NOMO-1 treated with DMSO at 0.1 percent for 48 hours (cell line): ENCODE data around the gene ADGRV1.
"Not testable (repeated sequence)": the region's sequence is repeated elsewhere in the genome, so short reads cannot be mapped to it uniquely, and the experiment has no call there.

Experiments used
- DNase-seq: peaks from one replicate; lab custom pipeline; 2025; ENCODE audit not compliant: unreplicated experiment; lab: John Stamatoyannopoulos, UW

ADGRV1 gene

DNA sequence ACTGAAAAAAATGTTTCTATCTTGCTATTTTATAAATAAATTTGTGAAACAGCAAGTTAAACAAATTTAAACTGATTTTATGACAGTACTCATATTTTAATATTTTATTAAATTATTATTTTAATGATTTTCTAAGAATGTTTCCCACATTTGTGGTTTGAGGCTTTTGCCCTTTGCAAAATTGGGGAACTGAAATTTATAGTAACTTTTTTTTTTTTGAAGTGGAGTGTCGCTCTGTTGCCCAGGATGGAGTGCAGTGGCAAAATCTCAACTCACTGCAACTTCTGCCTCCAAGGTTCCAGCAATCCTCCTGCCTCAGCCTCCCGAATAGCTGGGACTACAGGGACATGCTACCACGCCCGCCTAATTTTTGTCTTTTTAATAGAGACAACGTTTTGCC lies 7.2 kb upstream of the ADGRV1 start:
- DNase-seq = peak; percentile 43

DNA sequence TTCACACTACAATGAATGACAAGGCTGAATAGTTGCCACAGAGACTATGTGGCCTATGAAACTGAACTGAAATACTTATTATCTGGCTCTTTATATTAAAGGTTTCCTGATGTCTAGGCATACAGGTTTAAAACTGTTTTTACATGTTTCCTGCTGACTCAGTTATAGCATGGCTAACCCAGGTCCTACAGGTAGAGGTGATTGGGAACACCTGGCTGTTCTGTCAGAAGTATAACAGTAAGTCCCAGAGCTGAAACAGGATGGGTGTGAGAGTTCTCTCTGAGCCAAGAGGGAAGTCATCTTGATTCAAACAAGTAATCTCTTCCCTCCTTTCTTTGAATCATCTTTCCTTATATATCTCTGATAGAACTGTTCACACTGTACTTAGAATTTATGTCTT lies 4.9 kb upstream of the ADGRV1 start:
- DNase-seq = no peak

DNA sequence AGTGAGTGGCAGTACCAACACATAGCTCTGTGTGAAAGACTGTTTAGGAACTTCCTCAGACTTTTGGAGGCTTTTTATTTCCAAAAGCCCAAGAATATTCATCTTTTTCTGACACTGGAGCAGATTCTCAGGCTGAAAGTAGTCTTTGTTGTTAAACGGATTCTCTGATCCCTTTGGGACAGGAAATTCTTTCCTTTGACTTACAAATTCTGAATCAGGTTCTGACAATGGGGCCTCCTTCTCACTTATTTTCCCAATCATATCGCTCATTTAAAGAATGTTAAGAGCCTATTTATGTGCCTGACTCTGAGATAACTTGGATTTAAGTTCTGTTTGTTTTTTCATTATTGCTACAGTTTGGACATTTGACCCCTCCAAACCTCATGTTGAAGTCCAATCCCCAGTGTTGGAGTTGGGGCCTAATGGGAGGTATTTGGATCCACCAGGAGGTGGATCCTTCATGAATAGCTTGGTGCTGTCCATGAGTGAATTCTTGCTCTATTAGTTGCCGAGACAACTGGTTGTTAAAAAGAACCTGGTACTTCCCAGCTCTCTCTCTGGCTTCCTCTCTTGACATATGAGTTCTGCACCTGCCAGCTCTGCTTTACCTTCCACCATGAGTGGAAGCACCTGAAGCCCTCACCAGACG lies 4.1 kb upstream of the ADGRV1 start:
- DNase-seq = no peak

DNA sequence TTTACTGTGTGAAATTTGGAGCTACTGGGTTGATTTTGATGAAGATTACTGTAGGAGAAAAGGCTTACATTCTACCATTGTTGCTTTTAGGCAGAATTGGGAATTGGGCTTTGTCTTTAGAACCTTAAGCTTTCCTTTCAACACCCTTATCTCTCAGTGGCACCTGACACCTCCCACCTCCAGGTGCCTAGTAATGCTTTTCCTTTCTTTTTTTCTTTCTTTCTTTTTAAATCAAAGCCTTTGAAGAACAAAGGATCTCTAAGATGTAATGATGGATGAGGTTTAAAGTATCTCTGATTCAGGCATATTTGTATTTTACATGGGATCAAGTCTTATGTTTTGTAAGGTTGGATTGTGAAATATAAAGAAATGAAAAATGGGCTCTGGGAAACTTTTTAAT lies 2.9 kb upstream of the ADGRV1 start:
- DNase-seq = no peak

DNA sequence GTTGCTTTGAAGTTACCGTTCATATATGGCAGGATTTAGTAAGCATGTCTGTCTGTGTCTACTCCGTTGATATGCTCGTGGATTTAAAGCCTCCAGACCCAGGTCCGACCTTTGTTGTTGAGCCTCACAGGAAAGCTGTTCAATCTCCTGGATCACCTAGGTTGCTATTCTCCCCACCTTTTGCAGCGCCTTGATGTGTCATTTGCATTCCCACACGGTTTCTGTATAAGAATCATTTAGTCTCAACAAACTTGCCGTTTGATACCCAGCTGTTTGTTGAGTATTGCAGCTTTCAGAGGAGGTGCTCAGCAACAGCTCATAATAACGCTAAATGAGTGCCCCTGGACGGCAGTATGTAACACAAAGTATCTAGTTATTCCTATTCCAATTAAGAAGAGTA lies 1.2 kb upstream of the ADGRV1 start:
- DNase-seq = no peak

DNA sequence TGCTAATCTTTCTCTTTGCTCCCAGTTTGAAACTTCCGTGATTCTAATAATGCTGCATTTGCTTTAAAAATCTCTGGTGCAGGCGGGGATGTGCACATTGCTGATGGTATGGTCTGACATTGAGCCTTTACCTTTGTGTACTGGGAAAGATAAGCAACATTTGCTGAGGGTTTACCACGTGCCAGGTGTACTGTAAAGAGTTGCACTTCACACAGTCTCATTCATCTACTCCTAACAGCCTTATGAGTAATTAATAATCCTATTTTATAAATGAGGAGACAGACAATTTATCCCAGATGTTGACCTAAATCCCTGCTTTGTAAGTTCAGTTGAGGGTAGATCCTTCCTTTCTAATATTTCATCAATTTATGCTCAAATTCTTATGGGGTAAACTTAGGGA lies 726 bp upstream of the ADGRV1 start:
- DNase-seq = no peak

DNA sequence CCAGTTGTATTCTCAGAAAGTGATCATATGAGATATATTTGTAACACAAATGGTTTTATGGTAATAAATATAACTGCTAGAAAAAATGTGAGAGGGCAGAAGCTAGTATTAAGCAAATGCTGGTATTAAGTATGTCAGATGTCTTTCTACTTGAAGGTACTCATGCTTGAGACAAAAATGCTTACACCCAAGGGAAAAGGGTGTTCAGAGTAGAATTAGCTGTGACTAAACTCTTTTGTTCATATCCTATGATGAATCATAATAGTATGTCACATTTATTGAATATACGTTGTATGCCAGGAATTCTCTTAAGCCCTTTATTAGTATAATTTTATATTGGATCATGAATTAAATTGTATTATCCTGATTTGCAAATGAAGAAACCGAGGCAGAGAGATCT lies 2.2 kb downstream of the ADGRV1 start:
- no peak for DNase-seq

DNA sequence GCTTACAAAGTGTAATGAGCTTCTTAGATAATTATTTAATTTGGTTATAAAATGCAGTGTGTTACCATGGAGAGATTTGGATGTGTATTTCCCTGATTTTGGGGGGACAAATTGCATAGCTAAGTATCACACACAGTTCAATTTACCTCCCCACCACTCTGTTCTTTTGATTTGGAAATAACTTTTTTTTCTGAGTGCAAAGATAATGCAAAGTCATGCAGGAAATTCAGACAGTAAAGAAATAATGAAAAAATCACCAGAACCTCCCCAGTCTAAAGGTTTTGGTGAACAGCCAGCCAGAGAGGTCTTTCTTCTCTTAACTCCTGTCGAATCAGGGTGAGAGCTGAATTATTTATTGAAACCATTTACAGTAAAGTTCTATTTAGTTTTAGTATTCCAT lies 3.2 kb downstream of the ADGRV1 start:
- no peak for DNase-seq

DNA sequence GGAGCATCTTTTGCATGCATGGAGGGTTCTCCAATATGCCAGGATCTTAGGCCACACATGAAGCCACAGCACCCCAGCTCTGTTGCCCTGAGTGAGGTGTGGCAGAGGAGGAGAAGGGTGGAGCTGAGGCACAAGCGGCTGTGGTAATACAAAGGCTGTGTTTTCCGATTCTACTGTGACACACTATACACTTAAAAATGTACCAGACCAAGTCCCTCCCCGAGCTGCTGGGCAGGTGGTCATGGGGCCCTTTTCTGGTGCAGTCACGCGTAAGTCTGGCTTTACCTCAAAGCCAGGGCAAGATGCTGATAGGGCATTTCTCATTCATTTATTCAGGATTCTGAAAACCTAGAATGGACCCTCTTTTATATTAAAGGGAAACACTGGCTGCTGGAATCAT lies 3.7 kb downstream of the ADGRV1 start:
- DNase-seq = no peak

DNA sequence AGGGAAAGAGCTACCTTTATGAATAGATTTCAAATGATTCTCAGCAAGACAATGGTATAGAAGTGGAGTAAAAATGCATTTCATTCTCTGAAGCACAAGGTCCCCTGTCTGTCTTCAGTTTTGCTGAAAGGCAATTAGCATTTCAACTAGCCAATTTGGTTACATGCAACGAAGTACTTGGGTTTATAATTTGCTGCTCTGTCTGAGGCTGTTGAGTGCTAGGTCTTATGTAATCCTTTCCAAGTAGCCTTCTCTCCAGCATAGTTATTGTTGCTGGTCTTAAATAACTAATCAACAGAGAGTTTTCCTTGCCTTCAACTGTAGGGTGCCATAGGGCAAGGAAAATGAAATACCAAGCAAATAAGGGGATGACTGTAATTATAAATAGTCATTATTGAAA lies 4.5 kb downstream of the ADGRV1 start:
- DNase-seq = no peak

DNA sequence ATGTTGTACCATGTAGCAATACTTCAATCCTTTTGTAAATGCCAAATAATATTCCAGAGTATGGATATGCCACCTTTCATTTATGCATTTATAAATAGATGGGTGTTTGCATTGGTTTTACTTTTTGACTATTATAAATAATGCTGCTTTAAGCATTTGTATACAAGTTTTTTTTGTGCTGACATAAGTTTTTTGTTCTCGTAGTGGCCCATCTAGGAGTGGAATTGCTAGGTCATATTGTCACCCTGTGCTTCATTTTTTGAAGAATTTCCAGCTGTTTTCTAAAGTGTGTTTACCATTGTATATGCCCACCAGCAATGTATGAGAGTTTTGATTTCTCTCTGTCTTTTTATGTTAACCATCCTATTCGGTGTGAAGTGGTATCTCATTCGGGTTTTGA lies 6.9 kb downstream of the ADGRV1 start:
- DNase-seq = no peak

DNA sequence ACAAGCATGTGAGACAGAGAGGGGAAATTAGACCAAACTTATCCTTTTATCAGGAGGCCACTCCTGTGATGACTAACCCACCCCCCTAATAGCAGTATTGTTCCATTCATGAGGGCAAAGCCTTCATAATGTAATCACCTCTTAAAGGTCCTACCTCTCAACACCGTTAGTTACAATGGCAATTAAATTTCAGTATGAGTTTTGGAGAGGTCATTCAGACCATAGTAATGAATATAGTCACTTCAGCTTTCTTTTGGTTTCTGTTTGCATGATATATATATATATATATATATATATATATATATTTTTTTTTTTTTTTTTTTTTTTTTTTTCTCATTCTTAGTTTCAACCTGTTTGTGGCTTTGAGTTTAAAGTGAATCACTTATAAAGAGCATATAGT lies 10.5 kb downstream of the ADGRV1 start:
- no peak for DNase-seq

DNA sequence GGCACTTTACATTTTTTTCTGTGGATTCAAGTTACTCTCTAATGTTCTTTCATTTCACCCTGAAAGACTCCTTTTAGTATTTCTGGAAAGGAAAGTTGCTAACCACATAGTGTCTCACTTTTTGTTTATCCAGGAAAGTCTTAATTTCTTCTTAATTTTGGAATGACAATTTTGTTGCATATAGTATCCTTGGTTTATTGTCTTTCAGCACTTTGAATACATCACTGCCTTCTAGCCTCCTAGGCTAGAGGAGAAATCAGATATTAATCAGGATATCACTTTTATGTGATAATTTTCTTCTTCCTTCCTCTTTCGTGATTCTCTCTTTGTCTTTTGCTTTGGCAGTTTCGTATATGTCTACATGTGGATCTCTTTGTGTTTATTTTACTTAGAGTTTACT lies 11.4 kb downstream of the ADGRV1 start:
- no peak for DNase-seq

DNA sequence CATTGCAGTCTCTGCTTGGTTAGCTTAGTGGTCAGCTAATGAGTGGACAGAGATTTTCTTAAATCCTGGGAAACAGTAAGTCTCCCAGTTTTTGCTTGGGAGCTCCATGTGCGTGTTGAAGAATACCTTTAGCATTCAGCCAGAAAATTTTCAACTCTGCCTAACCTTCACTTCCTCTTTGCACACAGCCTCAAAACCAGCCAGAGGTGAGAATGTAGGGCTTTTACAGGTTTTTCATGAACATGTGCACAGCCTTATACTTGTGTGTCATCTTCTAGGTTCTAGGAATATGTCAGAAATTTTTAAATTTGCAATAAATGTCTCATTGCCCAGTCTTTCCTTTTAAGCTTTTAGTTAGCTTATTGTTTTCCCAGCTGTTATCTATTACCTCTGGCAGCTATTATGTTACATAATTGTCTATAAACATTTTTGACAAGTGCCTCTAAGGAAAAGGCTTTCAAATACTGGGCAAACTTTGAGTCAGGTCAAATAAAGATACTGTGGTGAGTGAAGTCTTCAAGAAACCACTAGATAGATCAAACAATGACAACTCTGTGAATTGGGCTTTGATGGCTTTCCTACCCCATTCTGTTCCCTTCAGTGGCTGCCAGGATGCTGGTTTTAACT lies 12.7 kb downstream of the ADGRV1 start:
- DNase-seq = no peak

DNA sequence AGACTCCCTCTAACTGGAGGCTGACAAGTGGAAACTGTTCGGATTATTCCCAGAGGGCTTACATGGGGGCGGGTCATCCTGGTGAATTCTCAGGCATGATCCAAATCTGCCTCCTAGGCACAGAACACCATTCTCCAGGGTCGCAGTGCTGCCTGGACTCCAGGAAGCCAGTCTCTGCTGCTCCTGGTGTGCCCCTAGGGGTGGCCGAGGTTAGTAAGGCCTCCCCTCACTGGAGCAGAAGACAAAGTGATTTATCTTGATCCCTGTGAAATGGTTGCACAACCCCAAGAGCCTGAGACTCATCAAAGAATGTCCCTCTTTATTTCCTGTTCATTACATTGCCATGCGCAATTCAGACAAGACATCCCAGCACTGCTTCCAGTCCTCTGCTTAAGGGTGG lies 17.1 kb downstream of the ADGRV1 start:
- DNase-seq = no peak

DNA sequence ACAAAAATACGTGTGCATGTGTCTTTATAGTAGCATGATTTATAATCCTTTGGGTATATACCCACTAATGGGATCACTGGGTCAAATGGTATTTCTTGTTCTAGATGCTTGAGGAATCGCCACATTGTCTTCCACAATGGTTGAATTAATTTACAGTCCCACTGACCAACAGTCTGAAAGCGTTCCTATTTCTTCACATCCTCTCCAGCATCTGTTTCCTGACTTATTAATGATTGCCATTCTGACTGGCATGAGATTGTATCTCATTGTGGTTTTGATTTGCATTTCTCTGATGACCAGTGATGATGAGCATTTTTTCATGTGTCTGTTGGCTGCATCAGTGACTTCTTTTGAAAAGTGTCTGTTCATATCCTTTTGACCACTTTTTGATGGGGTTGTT lies 18.0 kb downstream of the ADGRV1 start:
- not testable (repeated sequence) for DNase-seq

DNA sequence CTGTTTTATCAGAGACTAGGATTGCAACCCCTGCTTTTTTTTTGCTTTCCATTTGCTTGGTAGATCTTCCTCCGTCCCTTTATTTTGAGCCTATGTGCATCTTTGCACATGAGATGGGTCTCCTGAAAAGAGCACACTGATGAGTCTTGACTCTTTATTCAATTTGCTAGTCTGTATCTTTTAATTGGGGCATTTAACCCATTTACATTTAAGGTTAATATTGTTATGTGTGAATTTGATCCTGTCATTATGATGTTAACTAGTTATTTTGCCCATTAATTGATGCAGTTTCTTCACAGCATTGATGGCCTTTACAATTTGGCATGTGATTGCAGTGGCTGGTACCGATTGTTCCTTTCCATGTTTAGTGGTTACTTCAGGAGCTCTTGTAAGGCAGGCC lies 21.3 kb downstream of the ADGRV1 start:
- DNase-seq = not testable (repeated sequence)

DNA sequence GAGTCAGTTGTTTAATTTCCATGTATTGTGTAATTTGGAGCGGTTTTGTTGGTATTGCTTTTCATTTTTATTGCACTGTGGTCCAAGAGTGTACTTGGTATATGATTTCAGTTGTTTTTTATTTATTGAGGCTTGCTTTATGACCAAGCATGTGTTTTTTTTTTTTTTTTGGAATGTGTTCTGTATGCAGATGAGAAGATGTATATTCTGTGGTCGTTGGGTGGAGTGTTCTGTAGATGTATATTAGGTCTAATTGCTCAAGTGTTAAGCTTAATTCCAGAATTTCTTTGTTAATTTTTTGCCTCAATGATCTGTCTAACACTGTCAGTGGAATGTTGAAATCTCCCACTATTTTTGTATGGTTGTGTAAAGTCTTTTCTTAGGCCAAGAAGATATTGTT lies 23.4 kb downstream of the ADGRV1 start:
- no peak for DNase-seq

DNA sequence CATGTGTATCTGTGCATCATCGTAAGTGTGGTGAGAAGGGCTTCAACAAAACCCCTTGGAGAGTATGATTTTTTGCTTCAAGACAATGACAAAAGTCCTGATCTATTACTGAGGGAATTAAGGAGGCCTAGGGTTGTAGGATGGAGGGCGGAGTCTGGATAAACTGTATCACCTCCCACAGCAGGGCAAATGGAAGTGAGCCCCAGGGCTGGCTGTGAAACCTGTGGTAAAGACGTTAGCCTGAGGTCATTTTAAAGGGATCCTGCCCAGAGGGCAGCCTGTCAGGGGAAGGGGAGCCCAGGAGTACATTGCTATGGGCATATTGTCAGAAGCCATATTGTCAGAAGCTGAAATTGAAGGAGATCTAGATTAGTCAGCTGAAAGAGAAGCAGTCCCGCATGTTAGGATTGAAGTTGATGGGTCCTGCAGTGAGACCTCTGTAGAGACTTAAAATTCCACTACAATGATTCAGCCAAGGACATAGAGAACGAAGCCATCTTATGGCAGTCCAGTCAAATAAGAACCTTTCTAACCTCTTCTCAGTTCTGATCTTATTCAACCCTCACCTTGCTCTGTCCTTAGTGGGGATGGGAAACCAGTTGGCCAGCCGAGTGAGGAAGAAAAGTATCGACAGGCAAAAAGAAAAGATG lies 26.9 kb downstream of the ADGRV1 start:
- no peak for DNase-seq

DNA sequence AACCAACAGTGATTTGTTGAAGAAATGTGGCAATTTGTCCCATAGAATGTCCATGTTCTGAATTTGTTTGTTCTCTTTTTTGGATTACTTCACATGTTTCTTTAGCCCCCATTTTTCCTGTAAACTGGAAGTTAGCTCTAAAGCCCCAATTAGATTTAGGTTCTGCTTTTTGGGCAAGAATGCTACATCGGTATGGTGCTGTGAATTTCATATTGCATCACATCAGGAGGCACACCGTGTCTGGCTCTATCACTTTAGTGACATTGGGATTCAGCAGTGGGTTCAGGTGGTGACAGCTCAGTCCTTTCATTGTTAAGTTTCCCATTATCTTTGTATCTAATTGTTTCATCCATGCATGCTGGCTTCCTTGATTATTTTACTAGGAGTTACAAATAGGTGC lies 27.9 kb downstream of the ADGRV1 start:
- DNase-seq = no peak

DNA sequence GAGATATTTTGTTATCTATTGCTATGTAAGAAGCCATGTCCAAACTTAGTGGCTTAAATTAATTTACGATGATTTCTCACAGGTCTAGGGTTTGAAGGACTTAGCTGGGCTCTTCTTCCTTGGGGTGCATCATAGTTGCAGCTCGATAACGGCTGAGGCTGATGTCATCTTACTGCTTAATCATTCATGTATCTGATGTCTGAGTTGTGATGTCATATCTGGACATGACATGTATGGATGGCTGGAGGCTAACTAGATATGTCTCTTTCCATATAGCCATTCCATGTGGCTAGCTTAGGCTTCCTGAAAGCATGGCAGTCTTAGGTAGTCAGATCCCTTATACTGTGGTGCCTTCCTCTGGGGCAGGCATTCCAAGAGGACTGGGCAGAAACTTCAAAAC lies 31.6 kb downstream of the ADGRV1 start:
- no peak for DNase-seq

DNA sequence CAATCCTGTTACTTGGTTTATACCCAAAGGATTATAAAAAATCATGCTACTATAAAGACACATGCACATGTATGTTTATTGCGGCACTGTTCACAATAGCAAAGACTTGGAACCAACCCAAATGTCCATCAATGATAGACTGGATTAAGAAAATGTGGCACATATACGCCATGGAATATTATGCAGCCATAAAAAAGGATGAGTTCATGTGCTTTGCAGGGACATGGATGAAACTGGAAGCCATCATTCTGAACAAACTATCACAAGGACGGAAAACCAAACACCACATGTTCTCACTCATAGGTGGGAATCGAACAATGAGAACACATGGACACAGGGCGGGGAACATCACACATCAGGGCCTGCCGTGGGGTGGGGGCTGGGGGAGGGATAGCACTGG lies 34.5 kb downstream of the ADGRV1 start:
- not testable (repeated sequence) for DNase-seq

DNA sequence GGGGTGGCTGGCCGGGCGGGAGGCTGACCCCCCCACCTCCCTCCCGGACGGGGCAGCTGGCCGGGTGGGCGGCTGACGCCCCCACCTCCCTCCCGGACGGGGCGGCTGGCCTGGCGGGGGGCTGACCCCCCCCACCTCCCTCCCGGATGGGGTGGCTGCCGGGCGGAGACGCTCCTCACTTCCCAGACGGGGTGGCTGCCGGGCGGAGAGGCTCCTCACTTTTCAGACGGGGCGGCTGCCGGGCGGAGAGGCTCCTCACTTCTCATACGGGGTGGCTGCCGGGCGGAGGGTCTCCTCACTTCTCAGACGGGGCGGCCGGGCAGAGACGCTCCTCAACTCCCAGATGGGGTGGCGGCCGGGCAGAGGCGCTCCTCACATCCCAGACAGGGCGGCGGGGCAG lies 37.2 kb downstream of the ADGRV1 start:
- DNase-seq = not testable (repeated sequence)
